Neural progenitor cell (in vitro differentiated cells): ENCODE measurements around the gene ZNF524.

Experiments used
- EZH2 ChIP-seq: fragments of 200-600 bp; sonication (generic); IDR thresholded peaks from 2 replicates; pipeline ENCODE4 v1.6.1; 2017; ENCODE audit warnings: antibody characterized with exemption, mild to moderate bottlenecking, moderate library complexity
- EZH2phosphoT487 ChIP-seq: fragments of 200-600 bp; sonication (generic); IDR thresholded peaks from 2 replicates; pipeline ENCODE4 v1.6.1; 2017; ENCODE audit warnings: antibody characterized with exemption
- TF ChIP-seq, protein P1 (sequence below): fragments of 200-600 bp; sonication (generic); IDR thresholded peaks from 2 replicates; pipeline ENCODE4 v1.5.1; 2017; ENCODE audit warnings: antibody characterized with exemption, mild to moderate bottlenecking

DNA sequence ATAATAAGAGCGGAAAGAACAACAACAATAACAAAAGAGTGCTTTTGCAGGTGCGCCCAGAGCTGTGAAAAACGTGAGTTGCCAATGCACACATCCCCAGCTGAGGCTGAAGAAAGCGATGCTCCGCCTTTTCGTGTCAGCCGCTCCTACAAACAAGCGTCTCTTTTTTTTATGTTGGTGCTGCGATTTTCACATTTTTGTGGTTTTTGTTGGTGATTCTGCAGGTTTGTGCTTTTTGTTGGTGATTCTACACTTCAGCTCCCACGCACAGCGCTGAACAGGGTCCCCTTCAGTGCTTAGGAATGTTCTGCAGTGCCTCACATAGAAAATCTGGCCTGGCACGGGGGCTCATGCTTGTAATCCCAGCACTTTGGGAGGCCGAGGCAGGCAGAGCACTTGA is 47.5 kb upstream of the ZNF524 start:
- TF ChIP-seq, protein P1, sequence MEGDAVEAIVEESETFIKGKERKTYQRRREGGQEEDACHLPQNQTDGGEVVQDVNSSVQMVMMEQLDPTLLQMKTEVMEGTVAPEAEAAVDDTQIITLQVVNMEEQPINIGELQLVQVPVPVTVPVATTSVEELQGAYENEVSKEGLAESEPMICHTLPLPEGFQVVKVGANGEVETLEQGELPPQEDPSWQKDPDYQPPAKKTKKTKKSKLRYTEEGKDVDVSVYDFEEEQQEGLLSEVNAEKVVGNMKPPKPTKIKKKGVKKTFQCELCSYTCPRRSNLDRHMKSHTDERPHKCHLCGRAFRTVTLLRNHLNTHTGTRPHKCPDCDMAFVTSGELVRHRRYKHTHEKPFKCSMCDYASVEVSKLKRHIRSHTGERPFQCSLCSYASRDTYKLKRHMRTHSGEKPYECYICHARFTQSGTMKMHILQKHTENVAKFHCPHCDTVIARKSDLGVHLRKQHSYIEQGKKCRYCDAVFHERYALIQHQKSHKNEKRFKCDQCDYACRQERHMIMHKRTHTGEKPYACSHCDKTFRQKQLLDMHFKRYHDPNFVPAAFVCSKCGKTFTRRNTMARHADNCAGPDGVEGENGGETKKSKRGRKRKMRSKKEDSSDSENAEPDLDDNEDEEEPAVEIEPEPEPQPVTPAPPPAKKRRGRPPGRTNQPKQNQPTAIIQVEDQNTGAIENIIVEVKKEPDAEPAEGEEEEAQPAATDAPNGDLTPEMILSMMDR = no peak
- no peak for TF ChIP-seq EZH2phosphoT487
- TF ChIP-seq EZH2 = no peak
